Esophagus muscularis mucosa (tissue), 4 donors: ENCODE measurements around the gene RGS8. TPM values are rescaled to one million over a fixed set of nuclear protein-coding genes. Genes with fewer than 3 reads are reported as not detected.

Source experiments
- DNase-seq: peaks from one replicate; pipeline ENCODE4 v3.0.0-alpha.2; 2017; ENCODE audit errors: extremely low spot score
- H3K27ac ChIP-seq, 4 donors: fragments of 200-600 bp; sonication (generic); replicated peaks in 1 of 4; 1 replicate in 3 of 4; 2 replicates in 1 of 4; pipeline ENCODE4 v1.5.1; 2016 to 2019; ENCODE audit warnings: mild to moderate bottlenecking in 1 of 4
- H3K27me3 ChIP-seq, 4 donors: fragments of 200-600 bp; sonication (generic); one replicate each; pipeline versions ENCODE4 v1.5.1 to v1.6.0; 2016 to 2019
- H3K36me3 ChIP-seq, 4 donors: fragments of 200-600 bp; sonication (generic); one replicate each; pipeline ENCODE4 v1.5.1; 2016 to 2019
- H3K4me1 ChIP-seq, 4 donors: fragments of 200-600 bp; sonication (generic); one replicate each; pipeline ENCODE4 v1.5.1; 2016 to 2019
- H3K4me3 ChIP-seq, 4 donors: fragments of 200-600 bp; sonication (generic); 1 replicate in 2 of 4; 2 replicates in 2 of 4; pipeline ENCODE4 v1.5.1; 2016 to 2019; ENCODE audit warnings: mild to moderate bottlenecking in 4 of 4, moderate library complexity in 1 of 4
- H3K9me3 ChIP-seq, 4 donors: fragments of 200-600 bp; sonication (generic); 1 replicate in 3 of 4; 2 replicates in 1 of 4; pipeline ENCODE4 v1.5.1; 2016 to 2019
- CTCF ChIP-seq, 3 experiments: fragments of 200-600 bp in 2 of 3; fragments of 450-650 bp in 1 of 3; sonication (generic) in 2 of 3; IDR thresholded peaks; one replicate each; pipeline ENCODE4 v1.5.1; 2017 to 2019; ENCODE audit warnings: antibody characterized with exemption in 3 of 3, mild to moderate bottlenecking in 2 of 3, moderate library complexity in 1 of 3
- EP300 ChIP-seq: sonication (generic); formaldehyde crosslinking; IDR thresholded peaks from one replicate; pipeline ENCODE4 v1.6.1; 2017; ENCODE audit warnings: antibody characterized with exemption
- POLR2A ChIP-seq: fragments of 450-650 bp; IDR thresholded peaks from one replicate; pipeline ENCODE4 v1.6.1; 2017; ENCODE audit warnings: antibody characterized with exemption, moderate library complexity, mild to moderate bottlenecking, low read depth
- POLR2AphosphoS5 ChIP-seq, 2 donors: sonication (generic); formaldehyde crosslinking; IDR thresholded peaks; one replicate each; pipeline ENCODE4 v1.6.1; 2017; ENCODE audit warnings: antibody characterized with exemption in 2 of 2
- WGBS: methylation state at CpG from one replicate; pipeline ENCODE4 v1.1.5; 2018; 5-methylcytosine and 5-hydroxymethylcytosine counted together
- intact Hi-C: fragments of 100-400 bp; cut with DNase I; formaldehyde crosslinking; loops from one replicate; pipeline ENCODE4 v1.15.1; 2023
- total RNA-seq, 4 donors: library from RNA; depleted of rRNA; stranded (reverse); fragments of >200 nt; gene quantifications; one replicate each; pipeline versions ENCODE4 v1.1.0 to v1.2.1, GENCODE V29; 2016

The RGS8 gene
- total RNA-seq, 4 donors from 2014 or later = 0.06 to 0.17 TPM; not detected in 2

GRCh38 chr1:182677397-182678098 lies 6.8 kb downstream of the RGS8 start:
- intact Hi-C loops = loop anchor here (5.0 kb wide), 1 partner anchor 60 kb away; no protein-coding TSS in a partner anchor
- Histone ChIP-seq H3K9me3 (no peaks in the 10 kb centered on the region), H3K27me3 (peaks cover 0 to 1% (median 0%) of the 10 kb centered on the region in 4 donors), H3K4me3 (no peak overlapping the region), H3K36me3 (no peaks in the 10 kb centered on the region), H3K4me1 (peaks cover 27 to 42% (median 35%) of the 10 kb centered on the region in 4 donors), H3K27ac (no peak overlapping the region)
- WGBS = 77% methylated on average over 5 of the region's 5 CpGs
- no peak for DNase-seq
- TF ChIP-seq POLR2AphosphoS5 (IDR thresholded peaks at IDR 0.05) = no peak
- no peak for TF ChIP-seq CTCF (IDR thresholded peaks at IDR 0.05)
- TF ChIP-seq EP300 = no peak
- TF ChIP-seq POLR2A = no peak

- no peaks in the 10 kb centered on the region for H3K9me3 ChIP-seq
- 58% methylated on average over 4 of the region's 4 CpGs for WGBS
- no peak for DNase-seq
- peaks cover 36 to 51% (median 38%) of the 10 kb centered on the region in 4 donors for H3K4me1 ChIP-seq
- no peak overlapping the region for H3K4me3 ChIP-seq
- no peaks in the 10 kb centered on the region for H3K36me3 ChIP-seq
- H3K27me3 ChIP-seq = no peaks in the 10 kb centered on the region
- no peak overlapping the region for H3K27ac ChIP-seq
- TF ChIP-seq CTCF (IDR thresholded peaks at IDR 0.05) = no peak
- no peak for TF ChIP-seq POLR2A
- no peak for TF ChIP-seq EP300
- no peak for TF ChIP-seq POLR2AphosphoS5 (IDR thresholded peaks at IDR 0.05)
- intact Hi-C loops = loop anchor here (5.0 kb wide), 1 partner anchor 59 kb away; no protein-coding TSS in a partner anchor
Observed at GRCh38 chr1:182676274-182676673, 8.1 kb downstream of the RGS8 start.

GRCh38 chr1:182674346-182675246 lies 9.8 kb downstream of the RGS8 start:
- no peaks in the 10 kb centered on the region for H3K9me3 ChIP-seq
- 44% methylated on average over 8 of the region's 8 CpGs for WGBS
- intact Hi-C loops = loop anchor here (5.0 kb wide), 1 partner anchor 57 kb away; no protein-coding TSS in a partner anchor
- H3K27me3 ChIP-seq = no peaks in the 10 kb centered on the region
- no peak for DNase-seq
- H3K4me3 ChIP-seq = no peak overlapping the region
- H3K36me3 ChIP-seq = no peaks in the 10 kb centered on the region
- TF ChIP-seq CTCF (IDR thresholded peaks at IDR 0.05) = peak in 1 of 3 experiments; percentile 22
- no peak for TF ChIP-seq POLR2A
- H3K4me1 ChIP-seq = peaks cover 29 to 51% (median 38%) of the 10 kb centered on the region in 4 donors
- peak overlapping the region; percentile 57 to 74 (median 64) for H3K27ac ChIP-seq

GRCh38 chr1:182672487-182672836 lies 11.9 kb downstream of the RGS8 start:
- no peaks in the 10 kb centered on the region for H3K36me3 ChIP-seq
- peaks cover 28 to 51% (median 38%) of the 10 kb centered on the region in 4 donors for H3K4me1 ChIP-seq
- TF ChIP-seq POLR2AphosphoS5 (IDR thresholded peaks at IDR 0.05) (no peak), CTCF (IDR thresholded peaks at IDR 0.05) (no peak), POLR2A (no peak), EP300 (no peak)
- DNase-seq = no peak
- 65% methylated on average over 1 of the region's 1 CpG for WGBS
- no peak overlapping the region for H3K27ac ChIP-seq
- intact Hi-C loops = no loop called here
- H3K9me3 ChIP-seq = no peaks in the 10 kb centered on the region
- H3K4me3 ChIP-seq = no peak overlapping the region
- no peaks in the 10 kb centered on the region for H3K27me3 ChIP-seq
